ENCODE results near the gene THRA.

DNA sequence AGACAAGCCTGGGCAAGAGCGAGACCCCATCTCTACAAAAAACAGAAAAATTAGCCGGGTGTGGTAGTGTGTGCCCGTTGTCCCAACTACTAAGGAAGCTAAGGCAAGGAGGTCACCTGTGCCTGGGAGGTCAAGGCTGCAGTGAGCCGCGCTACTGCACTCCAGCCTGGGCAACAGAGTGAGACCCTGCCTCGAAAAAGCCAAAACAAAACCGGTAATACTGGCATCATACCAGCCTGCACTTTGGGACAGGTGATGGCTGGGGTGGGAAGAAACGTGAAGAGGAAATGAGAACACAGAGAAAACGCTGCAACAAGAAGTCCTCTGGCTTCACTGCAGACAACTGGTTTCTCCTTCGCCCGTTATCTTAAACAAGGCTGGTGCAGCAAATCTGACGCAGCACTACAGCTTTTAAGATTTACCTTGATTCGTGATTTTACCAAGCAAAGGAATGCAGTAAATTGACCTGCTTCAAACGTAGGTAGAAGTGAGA, 76.8 kb downstream of the THRA start:
- TF ChIP-seq, protein P1, sequence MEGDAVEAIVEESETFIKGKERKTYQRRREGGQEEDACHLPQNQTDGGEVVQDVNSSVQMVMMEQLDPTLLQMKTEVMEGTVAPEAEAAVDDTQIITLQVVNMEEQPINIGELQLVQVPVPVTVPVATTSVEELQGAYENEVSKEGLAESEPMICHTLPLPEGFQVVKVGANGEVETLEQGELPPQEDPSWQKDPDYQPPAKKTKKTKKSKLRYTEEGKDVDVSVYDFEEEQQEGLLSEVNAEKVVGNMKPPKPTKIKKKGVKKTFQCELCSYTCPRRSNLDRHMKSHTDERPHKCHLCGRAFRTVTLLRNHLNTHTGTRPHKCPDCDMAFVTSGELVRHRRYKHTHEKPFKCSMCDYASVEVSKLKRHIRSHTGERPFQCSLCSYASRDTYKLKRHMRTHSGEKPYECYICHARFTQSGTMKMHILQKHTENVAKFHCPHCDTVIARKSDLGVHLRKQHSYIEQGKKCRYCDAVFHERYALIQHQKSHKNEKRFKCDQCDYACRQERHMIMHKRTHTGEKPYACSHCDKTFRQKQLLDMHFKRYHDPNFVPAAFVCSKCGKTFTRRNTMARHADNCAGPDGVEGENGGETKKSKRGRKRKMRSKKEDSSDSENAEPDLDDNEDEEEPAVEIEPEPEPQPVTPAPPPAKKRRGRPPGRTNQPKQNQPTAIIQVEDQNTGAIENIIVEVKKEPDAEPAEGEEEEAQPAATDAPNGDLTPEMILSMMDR (conservative IDR thresholded peaks at IDR 0.05; ENCODE audit: low read length), result no peak
- no peak for TF ChIP-seq EZH2phosphoT487 (IDR thresholded peaks at IDR 0.05; ENCODE audit: borderline replicate concordance)

Measured in Loucy (cell line).